ENCODE measurements around the gene UBE2O.

Gene UBE2O

GRCh38 chr17:76399175-76400172 lies 53.5 kb downstream of the UBE2O start:
- peaks cover 7% of the 10 kb centered on the region for H3K79me2 ChIP-seq
- H3K4me1 ChIP-seq: peaks cover 24% of the 10 kb centered on the region
- H3K27ac ChIP-seq: peak overlapping the region; percentile 78
- H3K36me3 ChIP-seq (ENCODE audit: control insufficient read depth, insufficient read depth, low read length): no peaks in the 10 kb centered on the region
- no peak overlapping the region for H2AFZ ChIP-seq
- no peaks in the 10 kb centered on the region for H3K27me3 ChIP-seq (ENCODE audit: control insufficient read depth, insufficient read depth, low read length)
- peak overlapping the region; percentile 17 for H3K4me3 ChIP-seq (ENCODE audit: low read depth, low read length)
- no peaks in the 10 kb centered on the region for H3K9me3 ChIP-seq (ENCODE audit: control insufficient read depth, low read length)
- peak overlapping the region; percentile 32 for H3K4me2 ChIP-seq (ENCODE audit: low read length)
- no peak overlapping the region for H3K9ac ChIP-seq
- TF ChIP-seq CTCF (IDR thresholded peaks at IDR 0.05): no peak

- Histone ChIP-seq H3K79me2 (peaks cover 7% of the 10 kb centered on the region), H3K36me3 (ENCODE audit: control insufficient read depth, insufficient read depth, low read length) (no peaks in the 10 kb centered on the region), H3K9ac (no peak overlapping the region), H3K27me3 (ENCODE audit: control insufficient read depth, insufficient read depth, low read length) (no peaks in the 10 kb centered on the region), H3K9me3 (ENCODE audit: control insufficient read depth, low read length) (no peaks in the 10 kb centered on the region), H3K4me1 (peaks cover 24% of the 10 kb centered on the region), H3K4me3 (ENCODE audit: low read depth, low read length) (peak overlapping the region; percentile 17), H2AFZ (peak overlapping the region; percentile 30), H3K27ac (peak overlapping the region; percentile 78), H3K4me2 (ENCODE audit: low read length) (peak overlapping the region; percentile 32)
- peak; percentile 25 for TF ChIP-seq CTCF (IDR thresholded peaks at IDR 0.05)
These were observed 54.3 kb downstream of the UBE2O start for GRCh38 chr17:76398523-76399174.

GRCh38 chr17:76397687-76398522 lies 55.0 kb downstream of the UBE2O start:
- H3K4me1 ChIP-seq: peaks cover 24% of the 10 kb centered on the region
- H3K9me3 ChIP-seq (ENCODE audit: control insufficient read depth, low read length): no peaks in the 10 kb centered on the region
- H3K4me2 ChIP-seq (ENCODE audit: low read length): peak overlapping the region; percentile 32
- H2AFZ ChIP-seq: no peak overlapping the region
- H3K27ac ChIP-seq: peak overlapping the region; percentile 78
- H3K27me3 ChIP-seq (ENCODE audit: control insufficient read depth, insufficient read depth, low read length): no peaks in the 10 kb centered on the region
- H3K79me2 ChIP-seq: peaks cover 7% of the 10 kb centered on the region
- H3K36me3 ChIP-seq (ENCODE audit: control insufficient read depth, insufficient read depth, low read length): no peaks in the 10 kb centered on the region
- peak; percentile 99 for TF ChIP-seq CTCF (IDR thresholded peaks at IDR 0.05)
- H3K4me3 ChIP-seq (ENCODE audit: low read depth, low read length): no peak overlapping the region
- no peak overlapping the region for H3K9ac ChIP-seq

- TF ChIP-seq CTCF (IDR thresholded peaks at IDR 0.05): no peak
- Histone ChIP-seq H2AFZ (no peak overlapping the region), H3K4me1 (peaks cover 24% of the 10 kb centered on the region), H3K9me3 (ENCODE audit: control insufficient read depth, low read length) (no peaks in the 10 kb centered on the region), H3K36me3 (ENCODE audit: control insufficient read depth, insufficient read depth, low read length) (no peaks in the 10 kb centered on the region), H3K4me3 (ENCODE audit: low read depth, low read length) (no peak overlapping the region), H3K27ac (no peak overlapping the region), H3K4me2 (ENCODE audit: low read length) (no peak overlapping the region), H3K79me2 (peaks cover 4% of the 10 kb centered on the region), H3K27me3 (ENCODE audit: control insufficient read depth, insufficient read depth, low read length) (no peaks in the 10 kb centered on the region), H3K9ac (no peak overlapping the region)
These were observed 55.8 kb downstream of the UBE2O start for GRCh38 chr17:76397184-76397583.
